HUES6 (cell line): Measurements from ENCODE around the gene PPP2R3A.

ENCODE experiments used
- H3K27ac ChIP-seq: 2 replicates; pipeline ENCODE4 v1.7.0; 2013; ENCODE audit warnings: low read depth, mild to moderate bottlenecking, low read length, inconsistent platforms
- H3K27me3 ChIP-seq: 2 replicates; pipeline ENCODE4 v1.6.1; 2013; ENCODE audit warnings: low read length; ENCODE audit not compliant: control insufficient read depth, insufficient read depth
- H3K36me3 ChIP-seq: 2 replicates; pipeline ENCODE4 v1.6.1; 2013; ENCODE audit warnings: low read length; ENCODE audit not compliant: control insufficient read depth, insufficient read depth
- H3K4me1 ChIP-seq: 2 replicates; pipeline ENCODE4 v1.6.1; 2013; ENCODE audit warnings: low read length; ENCODE audit not compliant: control insufficient read depth, insufficient read depth
- H3K4me3 ChIP-seq: 2 replicates; pipeline ENCODE4 v1.5.1; 2013; ENCODE audit warnings: low read depth, low read length
- H3K9ac ChIP-seq: one replicate; pipeline ENCODE4 v1.6.1; 2013; ENCODE audit warnings: mild to moderate bottlenecking, low read length
- H3K9me3 ChIP-seq: 2 replicates; pipeline ENCODE4 v1.6.1; 2013; ENCODE audit warnings: low read depth, low read length; ENCODE audit not compliant: control insufficient read depth, insufficient read depth

Gene PPP2R3A

DNA sequence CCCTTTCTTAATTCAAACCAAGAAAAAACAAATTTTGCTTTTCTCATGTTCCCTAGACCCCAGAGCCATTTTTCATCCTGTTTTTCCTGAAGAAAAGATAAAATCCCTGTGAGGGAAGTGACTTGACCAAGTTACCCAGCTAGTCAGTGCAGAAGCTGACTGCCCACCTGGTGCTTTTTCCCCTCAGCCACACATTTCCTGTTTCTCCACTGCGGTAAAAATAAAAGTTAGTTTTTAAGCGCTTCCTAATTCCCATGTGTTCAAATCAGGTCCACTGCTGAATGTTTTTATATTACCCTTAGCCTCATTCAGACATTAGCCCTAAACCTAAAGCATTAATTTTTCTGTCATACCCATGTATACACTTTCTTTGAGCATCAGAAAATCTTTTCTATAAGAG lies 26.1 kb downstream of the PPP2R3A start:
- Histone ChIP-seq H3K9ac (no peak overlapping the region), H3K36me3 (no peaks in the 10 kb centered on the region), H3K27me3 (no peaks in the 10 kb centered on the region), H3K4me3 (no peak overlapping the region), H3K27ac (no peak overlapping the region), H3K4me1 (peaks cover 4% of the 10 kb centered on the region), H3K9me3 (no peaks in the 10 kb centered on the region)

DNA sequence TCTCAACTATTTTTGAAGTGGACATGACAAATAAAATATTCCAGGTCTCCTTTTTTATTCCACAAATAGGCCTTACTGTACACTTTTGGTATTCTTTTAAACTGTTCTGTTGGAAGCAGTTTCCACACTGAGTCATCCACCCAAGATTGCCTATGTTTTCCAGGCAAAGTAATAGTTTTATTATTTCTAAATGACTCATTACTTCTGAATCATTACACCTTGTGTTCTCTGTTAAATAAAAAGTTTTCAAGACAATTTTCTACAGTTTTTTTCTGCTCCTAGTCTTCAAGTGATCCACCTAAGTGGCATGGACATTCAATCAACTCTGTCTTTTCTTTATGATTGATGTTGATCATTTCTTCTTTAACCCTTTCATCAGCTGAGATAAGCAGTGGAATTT lies 26.5 kb downstream of the PPP2R3A start:
- Histone ChIP-seq H3K4me1 (peaks cover 4% of the 10 kb centered on the region), H3K9me3 (no peaks in the 10 kb centered on the region), H3K9ac (no peak overlapping the region), H3K36me3 (no peaks in the 10 kb centered on the region), H3K4me3 (no peak overlapping the region), H3K27me3 (no peaks in the 10 kb centered on the region), H3K27ac (no peak overlapping the region)

DNA sequence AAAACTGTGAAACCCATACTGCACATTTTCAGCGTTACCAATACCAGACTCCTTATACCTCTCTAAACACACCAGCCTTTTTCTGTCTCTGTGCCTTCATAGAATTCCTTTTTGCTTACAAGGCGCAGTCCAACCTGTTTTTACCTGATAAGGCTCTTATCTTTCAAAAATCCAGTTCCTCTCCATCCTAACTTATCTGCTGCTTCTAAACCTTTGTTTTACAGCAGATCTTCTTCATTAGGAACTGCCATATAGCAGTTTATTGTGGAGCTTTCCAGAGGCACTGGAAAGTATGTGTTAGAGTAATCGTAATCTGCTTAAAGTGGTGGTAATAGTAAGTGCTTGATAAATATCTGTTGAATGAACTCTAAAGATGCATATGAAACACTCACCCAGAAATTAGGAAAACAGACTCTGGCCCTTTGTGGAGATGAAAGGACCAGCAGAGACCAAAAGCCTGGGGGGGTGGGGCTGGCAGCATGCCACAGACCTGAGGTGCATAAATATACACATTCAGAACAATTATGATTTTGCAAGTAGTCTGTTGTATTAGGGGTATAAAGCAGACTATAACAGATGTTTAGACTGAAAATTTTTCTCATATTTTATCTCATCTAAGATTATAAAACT lies 29.3 kb downstream of the PPP2R3A start:
- H3K9me3 ChIP-seq: no peaks in the 10 kb centered on the region
- no peak overlapping the region for H3K9ac ChIP-seq
- no peaks in the 10 kb centered on the region for H3K27me3 ChIP-seq
- H3K4me1 ChIP-seq: peaks cover 15% of the 10 kb centered on the region
- no peaks in the 10 kb centered on the region for H3K36me3 ChIP-seq
- H3K27ac ChIP-seq: no peak overlapping the region
- no peak overlapping the region for H3K4me3 ChIP-seq

DNA sequence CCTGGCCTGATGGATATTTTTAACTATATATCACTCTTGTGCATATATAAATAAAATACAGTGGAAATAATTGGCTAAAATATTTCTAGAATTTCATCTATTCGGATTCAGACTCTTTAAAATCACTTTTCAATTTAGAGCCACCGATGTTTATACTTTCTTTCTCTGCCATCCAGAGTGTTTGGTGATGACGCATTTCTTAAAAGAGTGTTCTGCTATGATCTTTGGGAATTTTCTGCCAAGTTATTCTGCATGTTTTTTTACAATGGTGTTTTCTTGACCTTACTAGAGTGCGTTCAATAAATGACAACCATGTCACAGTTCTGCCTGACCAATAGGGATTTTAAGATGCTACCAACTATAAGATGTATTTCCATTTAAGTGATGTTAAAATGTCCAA lies 30.2 kb downstream of the PPP2R3A start:
- Histone ChIP-seq H3K4me3 (no peak overlapping the region), H3K27ac (no peak overlapping the region), H3K9me3 (no peaks in the 10 kb centered on the region), H3K4me1 (peaks cover 15% of the 10 kb centered on the region), H3K36me3 (no peaks in the 10 kb centered on the region), H3K9ac (no peak overlapping the region), H3K27me3 (no peaks in the 10 kb centered on the region)

DNA sequence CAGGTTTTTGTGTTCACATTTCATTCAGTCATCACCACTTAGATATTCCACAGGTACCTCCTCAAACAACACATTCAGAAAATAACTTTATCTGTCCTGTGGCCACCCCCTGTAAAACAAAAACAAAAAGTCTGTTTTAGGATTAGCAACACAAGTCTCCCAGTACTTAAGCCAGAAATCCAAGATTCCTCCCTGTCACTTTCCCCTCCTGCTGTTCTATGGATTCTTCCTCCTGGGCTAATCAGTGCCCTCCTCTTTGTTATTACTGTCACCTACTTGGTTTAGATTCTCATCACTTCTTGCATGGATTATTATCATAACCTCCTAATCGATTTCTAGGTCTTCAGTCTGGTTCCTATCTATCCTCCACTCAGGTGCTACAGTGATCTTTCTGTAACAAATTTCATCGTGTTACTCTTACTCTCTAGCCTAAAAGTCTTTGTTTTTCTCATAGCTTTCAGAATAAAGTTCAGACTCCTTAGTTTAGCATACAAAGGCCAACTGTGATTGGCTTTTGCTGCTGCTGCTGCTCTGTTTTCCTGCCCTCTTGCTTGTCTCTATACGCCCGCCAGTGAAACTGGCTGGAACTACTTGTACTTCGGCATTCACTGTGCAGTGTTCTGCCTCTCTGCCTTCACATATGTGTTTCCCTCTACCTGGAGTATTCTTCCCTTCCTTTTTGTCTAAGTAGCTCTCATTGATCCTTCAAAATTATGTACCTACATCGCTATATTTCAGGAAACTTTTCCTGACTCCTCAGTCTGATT lies 32.2 kb downstream of the PPP2R3A start:
- Histone ChIP-seq H3K27me3 (no peaks in the 10 kb centered on the region), H3K4me1 (peaks cover 15% of the 10 kb centered on the region), H3K9ac (no peak overlapping the region), H3K27ac (no peak overlapping the region), H3K36me3 (no peaks in the 10 kb centered on the region), H3K9me3 (no peaks in the 10 kb centered on the region), H3K4me3 (no peak overlapping the region)

DNA sequence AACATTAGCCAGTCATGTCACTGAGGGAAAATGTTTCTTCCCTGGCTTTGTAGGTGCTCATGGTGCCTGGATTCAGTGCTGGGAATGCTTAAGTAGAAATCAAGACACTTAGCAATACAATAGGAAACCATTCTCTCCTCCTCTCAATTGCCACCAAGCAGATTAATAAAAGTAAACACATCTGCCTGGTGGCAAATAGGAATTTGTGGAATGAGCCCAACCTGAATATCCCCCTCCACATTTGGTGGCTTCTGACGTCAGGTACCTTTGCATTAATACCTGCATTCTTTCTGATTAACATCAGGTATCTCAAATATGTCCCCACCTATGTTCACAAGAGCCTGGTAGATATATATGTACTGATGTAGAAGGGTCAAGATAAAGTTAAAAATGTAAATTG lies 42.7 kb downstream of the PPP2R3A start:
- H3K4me3 ChIP-seq: no peak overlapping the region
- H3K27ac ChIP-seq: peak overlapping the region; percentile 47; the same call in 1 of the 2 replicates
- H3K27me3 ChIP-seq: no peaks in the 10 kb centered on the region
- H3K4me1 ChIP-seq: peaks cover 21% of the 10 kb centered on the region
- no peaks in the 10 kb centered on the region for H3K36me3 ChIP-seq
- no peak overlapping the region for H3K9ac ChIP-seq
- no peaks in the 10 kb centered on the region for H3K9me3 ChIP-seq

DNA sequence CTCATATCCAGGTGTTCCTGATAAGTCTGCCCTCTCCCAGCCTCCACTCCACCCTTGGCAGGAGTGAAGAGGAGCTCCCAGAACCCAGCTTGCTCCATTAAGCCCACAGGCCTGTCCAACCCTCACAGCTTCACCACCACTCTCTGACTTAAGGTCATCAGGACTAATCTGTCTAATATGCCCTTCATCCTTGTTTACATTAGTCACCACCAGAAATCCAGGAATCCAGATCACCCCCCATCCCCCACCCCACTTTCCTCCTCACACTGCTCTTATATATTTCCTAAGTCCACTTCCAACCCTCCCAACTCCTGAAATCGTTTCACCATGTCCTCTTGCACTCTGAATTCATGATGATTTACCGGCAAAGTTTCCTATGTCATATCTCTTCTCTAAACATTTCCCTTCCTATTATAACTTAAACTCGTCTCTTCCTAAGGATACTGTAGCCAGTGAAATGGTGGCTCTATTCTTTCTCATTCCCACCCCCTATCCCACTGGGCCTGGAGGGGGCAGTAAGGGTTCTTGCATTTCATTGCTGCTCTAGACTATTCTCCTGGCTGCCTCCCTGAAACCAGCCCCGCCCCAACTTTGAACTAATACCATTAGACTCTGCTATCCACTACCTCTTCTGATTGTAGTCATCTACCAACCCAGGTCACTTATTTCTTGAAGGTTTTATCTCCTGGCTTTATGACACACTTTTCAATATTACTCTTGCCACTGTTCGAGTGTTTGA lies 43.4 kb downstream of the PPP2R3A start:
- Histone ChIP-seq H3K27ac (no peak overlapping the region), H3K9me3 (no peaks in the 10 kb centered on the region), H3K4me1 (peaks cover 21% of the 10 kb centered on the region)

DNA sequence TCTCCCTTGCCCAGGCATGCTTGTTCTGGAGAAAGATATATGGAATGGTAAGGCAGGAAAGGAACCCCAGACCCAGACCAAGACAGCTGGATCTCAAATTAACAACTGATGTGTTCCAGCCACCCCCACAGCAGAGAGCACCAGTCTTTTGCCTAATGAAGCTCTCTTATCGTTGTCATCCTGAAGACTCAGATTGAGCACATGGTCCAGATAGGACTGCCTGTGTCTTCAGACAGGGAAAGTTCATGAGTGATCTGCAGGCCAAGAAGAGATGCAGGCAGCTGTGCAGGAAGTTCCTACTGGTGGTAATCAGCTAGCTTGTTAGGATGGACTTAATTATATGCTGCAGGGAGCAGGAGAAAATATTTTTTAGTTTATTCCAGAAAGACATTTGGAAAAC lies 53.3 kb downstream of the PPP2R3A start:
- Histone ChIP-seq H3K9ac (no peak overlapping the region), H3K9me3 (no peaks in the 10 kb centered on the region), H3K36me3 (no peaks in the 10 kb centered on the region), H3K4me3 (no peak overlapping the region), H3K27me3 (no peaks in the 10 kb centered on the region), H3K4me1 (peaks cover 4% of the 10 kb centered on the region), H3K27ac (no peak overlapping the region)

More for the DNA sequence above, 43.4 kb downstream of the PPP2R3A start:
- Histone ChIP-seq H3K36me3 (no peaks in the 10 kb centered on the region), H3K9ac (no peak overlapping the region), H3K27me3 (no peaks in the 10 kb centered on the region), H3K4me3 (no peak overlapping the region)

DNA sequence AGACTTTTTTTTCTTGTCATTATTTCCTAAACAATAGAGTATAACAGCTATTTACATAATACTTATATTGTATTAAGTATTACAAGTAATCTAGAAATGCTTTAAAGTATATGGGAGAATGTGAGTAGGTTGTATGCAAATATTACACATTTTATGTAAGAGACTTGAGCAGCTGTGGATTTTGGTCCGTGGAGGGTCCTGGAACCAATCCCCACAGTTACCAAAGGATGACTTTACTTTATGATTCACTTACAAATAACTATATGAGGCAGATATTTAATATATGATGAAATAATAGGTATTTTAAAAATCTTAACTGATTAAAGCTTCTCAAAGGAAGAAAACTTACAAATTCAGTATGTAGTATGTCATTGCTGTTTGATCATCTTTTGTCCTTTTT lies 56.3 kb downstream of the PPP2R3A start:
- Histone ChIP-seq H3K9me3 (no peaks in the 10 kb centered on the region), H3K27me3 (no peaks in the 10 kb centered on the region), H3K36me3 (0 out of 2 replicates have a peak, but pooled peaks cover under 1% of the 10 kb centered on the region), H3K27ac (no peak overlapping the region), H3K9ac (no peak overlapping the region), H3K4me1 (peaks cover 4% of the 10 kb centered on the region), H3K4me3 (no peak overlapping the region)

DNA sequence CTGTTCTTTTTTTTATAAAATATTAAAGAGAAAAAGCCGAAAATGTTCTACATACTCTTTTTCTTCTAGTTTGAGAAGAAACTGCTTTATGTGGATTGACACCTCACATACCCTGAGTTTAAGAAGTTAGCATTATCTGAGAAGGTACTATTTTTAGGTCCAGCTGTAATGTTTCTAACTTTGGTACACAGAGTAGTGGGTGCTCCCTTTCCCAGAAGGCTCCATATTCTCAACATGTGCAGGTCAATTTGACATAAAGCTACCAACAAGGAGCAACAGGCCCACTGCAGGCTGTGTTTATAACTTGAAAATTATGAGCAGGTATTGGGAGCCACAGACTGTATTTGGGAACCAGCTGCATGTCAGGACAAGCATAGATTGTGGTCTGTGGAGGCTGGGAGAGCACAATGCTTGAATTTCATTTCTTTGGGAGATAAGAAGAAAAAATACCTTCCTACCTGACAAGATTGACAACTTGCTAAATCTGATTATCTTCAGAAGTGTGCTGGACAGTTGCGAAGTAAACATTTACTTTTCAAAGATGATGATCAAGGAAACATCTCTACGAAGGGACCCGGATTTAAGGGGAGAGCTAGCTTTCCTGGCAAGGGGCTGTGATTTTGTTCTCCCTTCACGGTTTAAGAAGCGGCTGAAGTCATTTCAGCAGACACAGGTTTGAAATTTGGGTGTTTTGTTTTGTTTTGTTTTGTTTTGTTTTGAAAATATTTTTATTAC lies 57.2 kb downstream of the PPP2R3A start:
- Histone ChIP-seq H3K36me3 (0 out of 2 replicates have a peak, but pooled peaks cover 2% of the 10 kb centered on the region), H3K9me3 (no peaks in the 10 kb centered on the region), H3K4me3 (no peak overlapping the region), H3K27me3 (no peaks in the 10 kb centered on the region), H3K9ac (no peak overlapping the region), H3K27ac (no peak overlapping the region), H3K4me1 (peaks cover 1% of the 10 kb centered on the region)
